RKO (cell line): Measurements from ENCODE around the gene HDAC8.
A peak's percentile ranks its signal among the peaks of the same experiment; 100 is the strongest.
"Not testable (repeated sequence)": the region's sequence is repeated elsewhere in the genome, so short reads cannot be mapped to it uniquely, and the experiment has no call there.

Source experiments
- DNase-seq: peaks from one replicate; pipeline ENCODE4 v3.0.0-alpha.2; 2016; ENCODE audit warnings: low spot score

Gene HDAC8

DNA sequence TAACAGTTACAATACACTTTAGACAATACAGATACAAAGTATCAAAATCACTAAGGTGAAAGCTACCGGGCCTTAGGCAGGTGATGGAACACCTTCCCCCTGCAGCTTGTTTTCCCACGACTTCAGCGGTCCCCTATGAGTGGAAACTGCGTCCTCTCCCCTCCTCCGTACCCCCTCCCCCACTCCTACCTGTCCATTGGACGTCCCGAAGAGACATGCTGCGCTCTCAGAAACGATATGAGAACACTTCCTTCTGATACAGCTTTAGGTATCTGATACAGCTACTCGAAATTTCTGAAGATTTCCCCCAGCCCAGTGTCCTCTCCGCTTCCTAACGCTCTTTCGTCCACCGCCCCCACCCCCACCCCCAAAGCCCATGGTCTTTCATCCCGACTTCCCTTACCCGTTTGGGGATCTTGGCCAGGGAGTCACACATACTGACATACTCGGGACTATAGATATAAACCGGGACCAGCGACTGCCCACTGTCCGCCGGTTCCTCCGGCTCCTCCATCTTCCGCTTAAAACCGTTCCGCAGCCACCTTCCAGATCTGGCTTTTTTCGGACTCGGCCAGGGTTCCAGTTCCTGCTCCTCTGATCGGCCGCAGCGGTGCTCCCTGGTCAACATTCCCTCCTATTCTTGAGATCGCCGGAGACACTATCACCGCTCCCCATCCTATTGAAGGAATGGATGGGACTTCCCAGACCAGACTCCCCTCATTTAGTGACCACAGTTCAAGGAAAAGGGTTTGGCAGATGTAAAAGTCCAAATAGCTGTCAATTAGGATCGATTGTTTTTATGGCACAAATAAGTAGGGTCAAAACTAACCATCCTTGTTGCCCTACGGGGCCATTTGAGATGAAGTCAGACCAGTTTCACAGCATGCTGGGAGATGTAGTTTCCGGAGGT is at the start of gene HDAC8:
Gene HDAC8 (minus strand): TSS at position 596 of the 910 bp plus-strand sequence. CDS start 82 bp downstream, at position 514.
- peak; percentile 85 for DNase-seq

- peak; percentile 86 for DNase-seq
Observed at GRCh38 chrX:72621625-72622485, 49.2 kb upstream of the HDAC8 start.

- DNase-seq = no peak
Observed at GRCh38 chrX:72621163-72621562, 48.5 kb upstream of the HDAC8 start.

DNA sequence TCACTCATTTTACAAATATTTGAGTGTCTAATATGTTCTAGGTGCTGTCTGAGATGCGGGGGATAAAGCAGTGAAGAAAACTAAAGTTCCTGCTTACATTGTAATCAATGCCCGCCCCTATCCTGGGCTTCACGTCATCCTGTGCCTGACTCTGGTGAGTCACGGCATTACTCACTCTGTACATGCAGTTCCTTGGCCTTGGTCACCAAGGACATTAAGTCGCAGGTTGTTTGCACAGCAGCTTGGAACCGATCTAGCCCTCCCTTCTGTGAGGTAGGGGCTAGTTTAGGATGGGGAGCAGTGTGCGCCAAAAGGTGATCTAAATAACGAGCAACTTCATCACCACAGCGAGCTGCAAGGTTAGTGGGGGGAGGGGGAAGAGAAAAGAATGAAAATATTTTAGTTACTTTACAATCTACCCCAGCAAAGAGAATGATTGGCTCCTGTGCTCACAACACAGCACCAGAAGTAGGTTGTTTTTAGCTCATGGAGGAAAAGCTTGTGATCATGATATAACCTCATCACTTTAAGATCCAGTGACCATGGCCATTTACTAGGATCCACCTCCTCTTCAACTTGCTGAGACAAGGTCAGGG is 48.0 kb upstream of the HDAC8 start:
- DNase-seq = peak; percentile 92

DNA sequence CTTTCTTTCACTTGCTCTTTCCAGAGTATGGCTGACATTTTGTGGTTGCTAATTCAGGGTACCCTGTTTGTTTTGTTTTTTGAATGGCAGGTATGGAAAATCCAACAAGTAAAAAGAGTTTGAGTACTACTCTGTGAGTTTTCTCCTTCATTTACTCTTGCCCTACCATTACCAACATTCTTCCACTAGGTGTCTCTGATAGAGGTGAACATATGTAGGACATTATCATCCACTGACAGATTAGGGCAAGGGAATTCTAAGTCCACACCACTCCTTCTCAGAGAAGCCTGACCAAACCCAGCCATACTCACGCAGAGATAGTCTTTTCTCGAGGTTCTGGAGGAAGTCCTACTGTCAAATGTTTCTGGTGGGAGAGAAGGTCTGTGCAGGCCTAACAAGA is 36.7 kb upstream of the HDAC8 start:
- DNase-seq = peak; percentile 8

DNA sequence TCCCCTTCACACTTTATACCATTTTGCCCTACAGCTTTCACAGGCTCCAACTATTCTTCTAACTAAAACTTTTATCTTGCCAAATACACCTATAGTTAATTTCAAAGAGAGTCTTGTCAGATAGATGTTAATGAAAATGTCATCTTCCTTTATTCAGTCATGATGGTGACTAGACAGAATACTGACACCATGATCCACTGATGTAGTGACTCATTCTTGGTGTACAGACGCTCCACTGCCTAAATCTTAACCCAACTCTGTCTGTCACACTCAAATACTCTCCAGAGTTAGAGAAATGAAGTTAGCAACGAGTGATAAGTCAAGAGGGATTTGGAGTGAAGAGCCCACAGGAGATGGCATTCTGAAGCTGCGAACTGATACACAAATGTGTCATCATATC is 32.1 kb upstream of the HDAC8 start:
- peak; percentile 16 for DNase-seq

DNA sequence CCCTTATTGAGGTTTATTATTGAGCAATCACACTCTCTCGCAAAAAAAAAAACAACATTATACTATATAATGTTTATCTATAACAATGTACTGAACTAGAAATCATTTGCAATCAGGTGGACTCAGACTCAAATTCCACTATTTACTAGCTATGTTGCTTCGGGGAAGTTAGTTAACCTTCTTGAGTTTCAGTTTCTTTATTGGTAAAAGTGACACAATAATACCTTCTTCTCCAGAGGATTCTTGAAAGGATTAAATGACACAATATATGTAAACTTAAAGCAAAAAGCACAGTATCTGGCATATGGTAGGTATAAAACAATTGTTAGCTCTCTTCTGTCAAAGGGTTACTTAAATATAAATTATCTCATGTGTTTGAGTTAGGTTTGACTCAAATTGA is 31.5 kb upstream of the HDAC8 start:
- DNase-seq = no peak

GRCh38 chrX:72591038-72591437 is 18.4 kb upstream of the HDAC8 start:
- DNase-seq = not testable (repeated sequence)

GRCh38 chrX:72584163-72584562 is 11.5 kb upstream of the HDAC8 start:
- no peak for DNase-seq

DNA sequence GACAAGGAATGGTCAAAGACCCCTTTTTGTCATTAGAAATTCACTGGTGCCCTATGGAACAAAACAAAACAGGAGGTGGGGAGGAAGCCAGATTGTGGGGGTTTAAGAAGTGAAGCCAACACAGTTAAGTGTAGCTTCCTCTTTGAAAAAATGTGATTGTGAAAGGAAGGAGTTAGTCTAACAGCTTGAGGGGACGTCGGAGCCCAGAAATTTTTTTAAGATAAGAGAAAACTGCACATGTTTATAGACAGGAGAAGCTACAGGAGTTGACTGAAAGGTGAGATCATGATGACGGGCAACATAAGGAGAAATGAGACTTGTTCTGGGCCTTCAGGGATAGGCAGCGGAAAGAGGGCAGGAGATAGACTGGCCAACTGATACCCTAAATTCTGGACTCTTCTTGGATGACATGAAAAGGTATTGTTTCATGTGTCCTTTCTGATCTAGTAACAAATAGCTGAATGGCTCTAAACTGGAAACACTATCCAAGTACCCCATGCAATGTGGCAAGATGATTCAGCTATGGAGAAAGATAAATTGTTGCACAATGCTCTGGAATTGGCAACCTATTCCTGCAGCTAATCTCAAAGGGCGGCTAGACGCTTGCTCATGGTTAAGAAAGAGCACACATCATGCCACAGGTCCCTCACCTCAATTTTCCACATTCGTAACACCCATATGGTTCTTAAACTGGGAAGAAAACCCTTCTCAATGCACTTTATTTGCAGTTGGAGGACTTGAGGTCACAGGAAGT is 3.7 kb upstream of the HDAC8 start:
- no peak for DNase-seq

- no peak for DNase-seq
Observed at GRCh38 chrX:72573158-72573511, 492 bp upstream of the HDAC8 start.

- DNase-seq = peak; percentile 92
Observed at GRCh38 chrX:72569786-72570185, 2.9 kb downstream of the HDAC8 start.

- DNase-seq = no peak
Observed at GRCh38 chrX:72568406-72569092, 4.1 kb downstream of the HDAC8 start.

DNA sequence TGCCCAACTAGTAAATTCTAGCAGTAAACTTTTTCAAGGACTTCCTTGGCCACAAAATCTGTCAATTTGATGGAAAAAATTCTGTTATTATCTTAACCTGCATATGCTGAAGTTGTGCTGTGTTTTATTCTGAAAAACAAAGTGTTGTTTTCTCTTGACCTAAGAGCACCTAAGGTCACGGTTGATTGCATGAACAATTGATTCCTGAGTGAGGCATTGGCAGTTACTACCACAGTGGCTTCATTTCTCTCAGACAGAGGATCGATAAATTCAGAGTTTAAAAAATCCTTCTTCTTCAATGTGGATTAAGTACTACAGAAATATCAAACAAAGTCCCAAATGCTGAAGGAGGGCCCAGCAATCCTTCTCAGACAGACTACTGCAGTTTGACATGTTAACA is 6.2 kb downstream of the HDAC8 start:
- DNase-seq = no peak

- not testable (repeated sequence) for DNase-seq
Observed at GRCh38 chrX:72559655-72560054, 13.0 kb downstream of the HDAC8 start.

GRCh38 chrX:72554448-72555140 is 18.0 kb downstream of the HDAC8 start:
- no peak for DNase-seq

GRCh38 chrX:72552443-72552842 is 20.2 kb downstream of the HDAC8 start:
- not testable (repeated sequence) for DNase-seq

- DNase-seq = no peak
Observed at GRCh38 chrX:72545990-72546389, 26.7 kb downstream of the HDAC8 start.

DNA sequence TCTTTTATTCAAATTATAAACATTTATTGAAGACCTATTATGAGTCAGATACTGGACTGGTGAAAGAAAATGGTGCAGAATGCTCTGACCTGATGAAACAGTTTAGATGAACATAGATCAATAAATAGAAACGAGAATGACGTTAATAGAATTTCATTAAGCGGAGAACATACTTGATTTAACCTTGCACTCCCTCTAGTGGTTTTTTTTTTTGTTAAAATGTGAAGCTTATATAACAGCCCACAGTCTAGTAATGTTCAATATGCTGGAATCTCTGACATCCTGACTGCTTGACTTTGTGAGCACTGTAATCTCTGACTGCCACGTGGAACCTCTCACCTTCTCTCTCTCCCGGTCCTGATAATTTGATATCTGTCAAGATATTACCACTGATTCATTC is 32.3 kb downstream of the HDAC8 start:
- peak; percentile 45 for DNase-seq

GRCh38 chrX:72539822-72540221 is 32.8 kb downstream of the HDAC8 start:
- DNase-seq = no peak

- no peak for DNase-seq
Observed at GRCh38 chrX:72536542-72536941, 36.1 kb downstream of the HDAC8 start.
